ENCODE results near the gene PCF11.

Gene PCF11

GRCh38 chr11:83166193-83166866 is 9.4 kb downstream of the PCF11 start:
- Histone ChIP-seq H3K36me3 (ENCODE audit: control insufficient read depth, insufficient read depth, low read length) (peaks cover 31% of the 10 kb centered on the region; the same call in 1 of the 2 replicates), H3K4me1 (ENCODE audit: control insufficient read depth, insufficient read depth, low read length) (no peaks in the 10 kb centered on the region), H3K27ac (ENCODE audit: low read length) (no peak overlapping the region), H3K27me3 (ENCODE audit: control insufficient read depth, insufficient read depth, low read length) (no peaks in the 10 kb centered on the region), H3K9me3 (ENCODE audit: control insufficient read depth, insufficient read depth, low read length) (no peaks in the 10 kb centered on the region), H3K4me3 (ENCODE audit: low read length) (no peak overlapping the region)
- DNase-seq (ENCODE audit: low read depth, low spot score) = no peak
- WGBS (ENCODE audit: insufficient coverage, insufficient read length) = no CpG with 5 or more reads among the region's 11 CpGs

DNA sequence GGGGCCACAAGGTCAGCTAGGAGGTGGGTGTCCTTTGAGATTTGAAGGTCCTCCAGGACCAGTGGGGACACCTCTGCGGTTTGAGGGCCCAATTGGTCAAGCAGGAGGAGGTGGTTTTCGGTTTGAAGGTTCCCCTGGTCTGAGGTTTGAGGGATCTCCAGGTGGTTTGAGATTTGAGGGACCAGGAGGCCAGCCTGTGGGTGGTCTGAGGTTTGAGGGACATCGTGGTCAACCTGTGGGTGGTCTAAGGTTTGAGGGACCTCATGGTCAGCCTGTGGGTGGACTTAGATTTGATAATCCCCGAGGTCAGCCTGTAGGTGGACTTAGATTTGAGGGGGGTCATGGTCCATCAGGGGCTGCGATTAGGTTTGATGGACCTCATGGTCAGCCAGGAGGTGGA is 11.8 kb downstream of the PCF11 start:
- H3K4me1 ChIP-seq (ENCODE audit: control insufficient read depth, insufficient read depth, low read length) = no peaks in the 10 kb centered on the region
- DNase-seq (ENCODE audit: low read depth, low spot score) = no peak
- no peaks in the 10 kb centered on the region for H3K27me3 ChIP-seq (ENCODE audit: control insufficient read depth, insufficient read depth, low read length)
- no peak overlapping the region for H3K27ac ChIP-seq (ENCODE audit: low read length)
- no peaks in the 10 kb centered on the region for H3K9me3 ChIP-seq (ENCODE audit: control insufficient read depth, insufficient read depth, low read length)
- H3K36me3 ChIP-seq (ENCODE audit: control insufficient read depth, insufficient read depth, low read length) = peaks cover 31% of the 10 kb centered on the region; the same call in 1 of the 2 replicates
- H3K4me3 ChIP-seq (ENCODE audit: low read length) = no peak overlapping the region
- no CpG with 5 or more reads among the region's 5 CpGs for WGBS (ENCODE audit: insufficient coverage, insufficient read length)

GRCh38 chr11:83170865-83171264 is 13.9 kb downstream of the PCF11 start:
- H3K27me3 ChIP-seq (ENCODE audit: control insufficient read depth, insufficient read depth, low read length) = no peaks in the 10 kb centered on the region
- H3K36me3 ChIP-seq (ENCODE audit: control insufficient read depth, insufficient read depth, low read length) = peaks cover 25% of the 10 kb centered on the region; the same call in 1 of the 2 replicates
- no peak overlapping the region for H3K4me3 ChIP-seq (ENCODE audit: low read length)
- no peaks in the 10 kb centered on the region for H3K9me3 ChIP-seq (ENCODE audit: control insufficient read depth, insufficient read depth, low read length)
- no peak overlapping the region for H3K27ac ChIP-seq (ENCODE audit: low read length)
- no peaks in the 10 kb centered on the region for H3K4me1 ChIP-seq (ENCODE audit: control insufficient read depth, insufficient read depth, low read length)
- DNase-seq (ENCODE audit: low read depth, low spot score) = no peak
- no CpG with 5 or more reads among the region's 2 CpGs for WGBS (ENCODE audit: insufficient coverage, insufficient read length)

DNA sequence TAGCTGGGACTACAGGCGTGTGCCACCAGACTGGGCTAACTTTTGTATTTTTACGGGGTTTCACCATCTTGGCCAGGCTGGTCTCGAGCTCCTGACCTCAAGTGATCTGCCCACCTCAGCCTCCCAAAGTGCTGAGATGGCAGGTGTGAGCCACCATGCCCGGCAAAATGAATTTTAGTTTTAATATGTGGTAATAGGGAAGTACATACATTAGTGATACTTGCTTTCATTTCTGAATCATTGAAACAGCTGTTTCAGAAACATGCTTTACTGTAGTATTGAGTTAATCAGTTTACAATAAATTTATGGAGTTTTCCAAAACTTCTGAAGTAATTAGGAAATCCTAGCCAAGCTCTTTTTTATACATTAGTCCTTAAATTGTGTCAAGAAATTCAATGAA is 15.6 kb downstream of the PCF11 start:
- WGBS (ENCODE audit: insufficient coverage, insufficient read length) = no CpG with 5 or more reads among the region's 4 CpGs
- H3K36me3 ChIP-seq (ENCODE audit: control insufficient read depth, insufficient read depth, low read length) = peaks cover 15% of the 10 kb centered on the region; the same call in 1 of the 2 replicates

DNA sequence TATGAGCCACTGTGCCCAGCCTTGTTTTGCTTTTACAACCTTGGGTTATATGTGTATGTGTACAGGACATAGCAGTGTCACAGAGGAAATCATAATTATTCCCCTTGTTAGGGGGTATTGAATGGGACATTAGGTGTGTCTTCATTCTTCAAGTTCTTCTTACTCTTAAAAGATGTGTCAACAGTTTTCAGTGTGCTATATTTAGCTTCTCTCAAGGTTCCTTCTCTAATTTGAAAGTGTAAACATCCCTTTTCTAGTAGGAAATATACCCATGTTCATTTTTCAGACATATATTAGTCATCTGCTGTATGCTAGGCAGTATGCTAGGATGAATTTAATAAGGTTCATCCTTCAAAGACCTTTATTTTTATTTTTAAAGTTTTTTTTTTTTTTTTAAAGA is 17.1 kb downstream of the PCF11 start:
- H3K36me3 ChIP-seq (ENCODE audit: control insufficient read depth, insufficient read depth, low read length) = peaks cover 9% of the 10 kb centered on the region; the same call in 1 of the 2 replicates
- H3K4me1 ChIP-seq (ENCODE audit: control insufficient read depth, insufficient read depth, low read length) = no peaks in the 10 kb centered on the region
- H3K4me3 ChIP-seq (ENCODE audit: low read length) = no peak overlapping the region
- no peaks in the 10 kb centered on the region for H3K9me3 ChIP-seq (ENCODE audit: control insufficient read depth, insufficient read depth, low read length)
- H3K27ac ChIP-seq (ENCODE audit: low read length) = no peak overlapping the region
- H3K27me3 ChIP-seq (ENCODE audit: control insufficient read depth, insufficient read depth, low read length) = no peaks in the 10 kb centered on the region
- no peak for DNase-seq (ENCODE audit: low read depth, low spot score)

More for the DNA sequence above, 15.6 kb downstream of the PCF11 start:
- H3K27ac ChIP-seq (ENCODE audit: low read length) = no peak overlapping the region
- DNase-seq (ENCODE audit: low read depth, low spot score) = no peak
- no peaks in the 10 kb centered on the region for H3K27me3 ChIP-seq (ENCODE audit: control insufficient read depth, insufficient read depth, low read length)
- H3K4me1 ChIP-seq (ENCODE audit: control insufficient read depth, insufficient read depth, low read length) = no peaks in the 10 kb centered on the region
- H3K4me3 ChIP-seq (ENCODE audit: low read length) = no peak overlapping the region
- H3K9me3 ChIP-seq (ENCODE audit: control insufficient read depth, insufficient read depth, low read length) = no peaks in the 10 kb centered on the region

- no peaks in the 10 kb centered on the region for H3K4me1 ChIP-seq (ENCODE audit: control insufficient read depth, insufficient read depth, low read length)
- H3K9me3 ChIP-seq (ENCODE audit: control insufficient read depth, insufficient read depth, low read length) = no peaks in the 10 kb centered on the region
- H3K36me3 ChIP-seq (ENCODE audit: control insufficient read depth, insufficient read depth, low read length) = peaks cover 6% of the 10 kb centered on the region; the same call in 1 of the 2 replicates
- H3K27ac ChIP-seq (ENCODE audit: low read length) = no peak overlapping the region
- no CpG with 5 or more reads among the region's 1 CpG for WGBS (ENCODE audit: insufficient coverage, insufficient read length)
- no peak for DNase-seq (ENCODE audit: low read depth, low spot score)
- no peak overlapping the region for H3K4me3 ChIP-seq (ENCODE audit: low read length)
- H3K27me3 ChIP-seq (ENCODE audit: control insufficient read depth, insufficient read depth, low read length) = no peaks in the 10 kb centered on the region
These were observed 18.9 kb downstream of the PCF11 start for GRCh38 chr11:83175815-83176214.

GRCh38 chr11:83181815-83182214 is 24.9 kb downstream of the PCF11 start:
- no CpG with 5 or more reads among the region's 2 CpGs for WGBS (ENCODE audit: insufficient coverage, insufficient read length)
- Histone ChIP-seq H3K4me1 (ENCODE audit: control insufficient read depth, insufficient read depth, low read length) (no peaks in the 10 kb centered on the region), H3K27me3 (ENCODE audit: control insufficient read depth, insufficient read depth, low read length) (no peaks in the 10 kb centered on the region), H3K36me3 (ENCODE audit: control insufficient read depth, insufficient read depth, low read length) (peaks cover 8% of the 10 kb centered on the region; the same call in 1 of the 2 replicates), H3K4me3 (ENCODE audit: low read length) (no peak overlapping the region), H3K27ac (ENCODE audit: low read length) (no peak overlapping the region), H3K9me3 (ENCODE audit: control insufficient read depth, insufficient read depth, low read length) (no peaks in the 10 kb centered on the region; the same call in 1 of the 2 replicates)
- DNase-seq (ENCODE audit: low read depth, low spot score) = no peak

DNA sequence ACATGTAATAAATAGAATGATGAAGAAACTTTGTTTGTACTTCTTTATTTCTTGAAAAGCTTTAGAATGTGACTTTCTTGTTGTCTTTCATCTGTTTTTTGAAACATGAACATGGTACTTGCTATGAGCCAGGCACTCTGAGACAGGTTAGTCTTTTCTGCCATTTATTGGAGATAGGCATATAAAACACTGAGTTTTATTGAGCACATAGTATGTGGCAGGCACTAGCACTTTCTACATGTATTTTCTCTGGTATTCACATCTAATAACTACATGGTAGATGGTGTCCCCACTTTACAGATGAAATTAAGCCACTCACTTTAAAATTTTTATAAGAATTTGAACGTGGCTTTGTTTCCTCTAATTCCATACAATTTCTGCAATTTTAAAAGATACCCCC is 28.8 kb downstream of the PCF11 start:
- no CpG with 5 or more reads among the region's 1 CpG for WGBS (ENCODE audit: insufficient coverage, insufficient read length)
- peaks cover 2% of the 10 kb centered on the region; the same call in 1 of the 2 replicates for H3K36me3 ChIP-seq (ENCODE audit: control insufficient read depth, insufficient read depth, low read length)

DNA sequence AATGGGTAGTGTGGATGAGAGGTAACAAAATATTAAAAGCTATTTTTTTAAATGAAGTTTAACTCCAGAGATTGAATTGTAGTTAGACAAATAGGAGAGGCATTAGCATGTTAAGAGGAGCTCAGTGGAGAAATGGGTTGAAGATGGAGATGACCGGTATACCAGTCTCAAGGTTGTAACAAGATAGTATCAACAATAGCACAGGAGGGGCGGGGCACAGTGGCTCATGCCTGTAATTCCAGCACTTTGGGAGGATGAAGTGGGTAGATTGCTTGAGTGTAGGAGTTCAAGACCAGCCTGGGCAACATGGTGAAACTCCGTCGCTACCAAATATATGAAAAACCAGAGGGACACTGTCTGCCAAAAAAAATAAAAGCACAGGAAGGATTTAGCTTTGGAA is 30.5 kb downstream of the PCF11 start:
- H3K27ac ChIP-seq (ENCODE audit: low read length) = no peak overlapping the region

More for the DNA sequence above, 28.8 kb downstream of the PCF11 start:
- no peak for DNase-seq (ENCODE audit: low read depth, low spot score)
- no peak overlapping the region for H3K27ac ChIP-seq (ENCODE audit: low read length)
- no peaks in the 10 kb centered on the region; the same call in 1 of the 2 replicates for H3K9me3 ChIP-seq (ENCODE audit: control insufficient read depth, insufficient read depth, low read length)
- no peaks in the 10 kb centered on the region for H3K27me3 ChIP-seq (ENCODE audit: control insufficient read depth, insufficient read depth, low read length)
- H3K4me1 ChIP-seq (ENCODE audit: control insufficient read depth, insufficient read depth, low read length) = no peaks in the 10 kb centered on the region
- no peak overlapping the region for H3K4me3 ChIP-seq (ENCODE audit: low read length)

DNA sequence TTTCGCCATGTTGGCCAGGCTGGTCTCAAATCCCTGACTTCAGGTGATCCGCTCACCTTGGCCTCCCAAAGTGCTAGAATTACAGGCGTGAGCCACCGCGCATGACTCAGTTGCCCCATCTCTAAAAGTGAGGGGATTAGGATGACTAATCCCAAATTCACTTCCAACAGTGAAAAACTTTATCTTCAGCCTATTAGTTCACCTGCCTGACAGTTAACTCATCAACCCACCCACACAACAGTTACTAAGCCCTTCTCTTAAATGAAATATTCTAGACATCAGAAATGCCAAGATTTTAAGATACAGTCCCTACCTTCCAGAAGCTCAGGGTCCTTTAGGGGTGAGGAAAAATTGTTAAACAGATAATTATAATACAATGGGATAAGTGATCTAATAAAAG is 34.6 kb downstream of the PCF11 start:
- no peaks in the 10 kb centered on the region for H3K4me1 ChIP-seq (ENCODE audit: control insufficient read depth, insufficient read depth, low read length)
- H3K36me3 ChIP-seq (ENCODE audit: control insufficient read depth, insufficient read depth, low read length) = peaks cover 3% of the 10 kb centered on the region; the same call in 1 of the 2 replicates
- WGBS (ENCODE audit: insufficient coverage, insufficient read length) = no CpG with 5 or more reads among the region's 5 CpGs
- no peak overlapping the region for H3K27ac ChIP-seq (ENCODE audit: low read length)
- no peaks in the 10 kb centered on the region for H3K9me3 ChIP-seq (ENCODE audit: control insufficient read depth, insufficient read depth, low read length)
- no peaks in the 10 kb centered on the region for H3K27me3 ChIP-seq (ENCODE audit: control insufficient read depth, insufficient read depth, low read length)
- H3K4me3 ChIP-seq (ENCODE audit: low read length) = no peak overlapping the region
- DNase-seq (ENCODE audit: low read depth, low spot score) = no peak

More for the DNA sequence above, 30.5 kb downstream of the PCF11 start:
- Histone ChIP-seq H3K4me1 (ENCODE audit: control insufficient read depth, insufficient read depth, low read length) (no peaks in the 10 kb centered on the region), H3K36me3 (ENCODE audit: control insufficient read depth, insufficient read depth, low read length) (peaks cover 3% of the 10 kb centered on the region; the same call in 1 of the 2 replicates), H3K27me3 (ENCODE audit: control insufficient read depth, insufficient read depth, low read length) (no peaks in the 10 kb centered on the region), H3K9me3 (ENCODE audit: control insufficient read depth, insufficient read depth, low read length) (no peaks in the 10 kb centered on the region), H3K4me3 (ENCODE audit: low read length) (no peak overlapping the region)
- WGBS (ENCODE audit: insufficient coverage, insufficient read length) = no CpG with 5 or more reads among the region's 4 CpGs
- no peak for DNase-seq (ENCODE audit: low read depth, low spot score)

DNA sequence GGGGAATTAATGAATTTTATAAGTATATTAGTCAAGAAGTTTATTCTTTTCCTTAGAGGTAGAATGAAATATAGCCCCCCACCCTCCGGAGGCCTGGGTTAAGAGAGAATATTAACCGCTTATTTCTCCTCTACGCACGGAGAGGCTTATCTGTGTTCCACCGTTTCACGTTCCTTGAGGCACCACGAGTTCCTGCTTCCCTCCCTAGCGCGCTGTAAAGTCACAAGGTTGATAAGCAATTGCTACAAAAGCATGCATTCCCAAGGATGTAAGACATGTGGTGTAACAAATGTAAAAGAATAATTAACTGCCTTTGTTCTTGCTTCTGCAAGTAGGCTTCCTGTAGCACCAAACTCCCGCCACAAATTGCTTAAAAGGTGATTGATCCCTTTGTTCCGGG is 35.1 kb downstream of the PCF11 start:
- H3K4me1 ChIP-seq (ENCODE audit: control insufficient read depth, insufficient read depth, low read length) = no peaks in the 10 kb centered on the region
- no peak for DNase-seq (ENCODE audit: low read depth, low spot score)
- no peaks in the 10 kb centered on the region for H3K9me3 ChIP-seq (ENCODE audit: control insufficient read depth, insufficient read depth, low read length)
- H3K4me3 ChIP-seq (ENCODE audit: low read length) = no peak overlapping the region
- no CpG with 5 or more reads among the region's 11 CpGs for WGBS (ENCODE audit: insufficient coverage, insufficient read length)
- H3K27ac ChIP-seq (ENCODE audit: low read length) = no peak overlapping the region
- peaks cover 3% of the 10 kb centered on the region; the same call in 1 of the 2 replicates for H3K36me3 ChIP-seq (ENCODE audit: control insufficient read depth, insufficient read depth, low read length)
- no peaks in the 10 kb centered on the region for H3K27me3 ChIP-seq (ENCODE audit: control insufficient read depth, insufficient read depth, low read length)
